Amniotic epithelial cell (primary cell): ENCODE measurements around the gene FOXP1.

ENCODE experiments used
- DNase-seq: peaks from one replicate; pipeline ENCODE4 v3.0.0-alpha.2; 2010; ENCODE audit warnings: low read depth

The FOXP1 gene

DNA sequence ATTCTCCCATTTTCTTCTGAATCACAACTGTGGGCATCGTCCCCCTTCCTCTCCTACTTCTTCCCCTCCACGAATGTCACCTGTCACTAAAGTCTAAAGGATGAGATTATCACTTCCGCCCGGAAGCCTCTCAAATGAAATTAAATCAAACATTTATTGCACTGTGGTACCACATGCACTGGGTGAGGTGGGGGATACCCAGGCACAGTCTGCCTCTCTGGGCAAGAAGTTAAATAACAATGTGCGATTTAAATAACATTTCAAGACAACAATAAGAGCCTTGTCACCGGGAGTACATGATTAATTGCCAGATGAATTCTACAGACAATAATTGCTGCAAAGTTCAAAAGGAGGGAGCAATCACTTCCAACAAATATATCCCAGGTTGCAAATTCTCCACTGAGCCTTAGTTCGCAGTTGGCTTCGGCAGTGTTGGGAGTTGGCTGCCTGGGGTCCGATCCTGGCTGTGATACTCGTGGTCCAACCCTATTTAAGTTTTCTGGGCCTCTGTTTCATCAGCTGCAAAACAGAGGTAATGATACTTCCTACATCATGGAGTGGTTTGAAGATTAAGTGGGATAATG lies 77.7 kb downstream of the FOXP1 start:
- DNase-seq, result no peak

DNA sequence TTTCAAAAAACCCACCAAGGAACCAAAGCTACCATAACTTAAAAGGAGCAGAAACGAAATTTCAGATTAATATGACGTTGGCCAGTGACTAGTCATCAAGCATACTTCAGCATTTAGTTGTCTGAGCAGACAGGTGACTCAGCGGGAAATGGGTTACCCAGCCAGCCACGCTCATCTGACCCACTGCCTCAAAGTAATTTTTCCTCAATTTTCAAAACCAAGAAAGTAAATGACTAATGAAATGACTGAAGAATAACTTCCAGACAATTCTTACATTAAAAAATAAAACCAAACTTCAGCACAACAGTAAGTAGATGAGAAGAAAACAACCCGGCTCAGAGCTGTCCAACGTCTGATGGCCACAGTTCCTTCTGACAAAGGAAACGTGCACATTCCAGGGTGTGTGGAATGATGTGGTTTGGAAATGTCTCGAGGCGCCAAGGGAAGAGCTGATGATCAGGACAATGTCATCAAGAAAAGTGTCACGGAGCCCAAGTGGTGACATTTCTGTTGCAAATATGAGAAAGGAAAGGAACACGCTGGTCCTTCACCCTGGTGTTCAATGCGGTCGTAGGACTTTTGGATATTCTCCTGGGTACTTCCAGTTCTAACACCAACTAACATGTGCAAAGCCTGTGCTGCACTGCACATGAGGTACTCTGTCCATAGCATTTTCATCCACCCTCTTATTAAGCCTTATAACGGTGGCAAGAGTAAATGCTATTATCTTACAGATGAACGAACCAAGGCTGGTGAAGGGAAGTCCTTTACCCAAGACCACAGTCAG lies 79.1 kb downstream of the FOXP1 start:
- DNase-seq, result peak; percentile 91

DNA sequence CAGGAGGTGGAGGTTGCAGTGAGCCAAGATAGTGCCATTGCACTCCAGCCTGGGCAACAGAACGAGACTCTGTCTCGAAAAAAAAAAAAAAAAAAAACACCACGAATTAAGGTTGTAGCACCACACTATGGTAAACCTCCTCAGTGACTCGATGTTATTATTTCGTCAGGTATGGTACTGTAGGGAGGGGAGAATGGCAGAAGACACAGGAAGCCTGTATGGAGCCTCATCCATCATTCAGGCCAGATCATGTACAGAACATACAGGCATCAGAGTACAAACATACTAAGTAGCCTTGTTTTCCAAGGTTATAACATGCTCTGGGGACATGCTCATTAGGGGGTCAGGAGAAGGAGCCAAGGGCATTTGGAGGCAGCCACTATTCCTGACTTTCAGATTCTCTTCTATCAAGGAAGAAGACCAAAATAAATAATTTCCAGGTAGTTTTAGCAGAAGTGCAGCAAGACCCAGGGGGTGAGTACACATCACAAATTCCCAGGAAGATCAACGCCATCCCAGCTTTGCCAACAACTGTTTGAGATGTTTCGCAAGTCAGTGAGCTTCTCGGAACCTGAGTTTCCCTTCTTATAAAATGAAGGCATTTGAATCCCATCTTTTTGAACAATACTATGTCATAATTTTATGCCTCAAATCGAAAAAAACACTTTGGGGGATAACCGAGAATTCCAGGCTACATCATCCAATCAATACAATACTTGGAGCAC lies 79.8 kb downstream of the FOXP1 start:
- DNase-seq, result peak; percentile 87

DNA sequence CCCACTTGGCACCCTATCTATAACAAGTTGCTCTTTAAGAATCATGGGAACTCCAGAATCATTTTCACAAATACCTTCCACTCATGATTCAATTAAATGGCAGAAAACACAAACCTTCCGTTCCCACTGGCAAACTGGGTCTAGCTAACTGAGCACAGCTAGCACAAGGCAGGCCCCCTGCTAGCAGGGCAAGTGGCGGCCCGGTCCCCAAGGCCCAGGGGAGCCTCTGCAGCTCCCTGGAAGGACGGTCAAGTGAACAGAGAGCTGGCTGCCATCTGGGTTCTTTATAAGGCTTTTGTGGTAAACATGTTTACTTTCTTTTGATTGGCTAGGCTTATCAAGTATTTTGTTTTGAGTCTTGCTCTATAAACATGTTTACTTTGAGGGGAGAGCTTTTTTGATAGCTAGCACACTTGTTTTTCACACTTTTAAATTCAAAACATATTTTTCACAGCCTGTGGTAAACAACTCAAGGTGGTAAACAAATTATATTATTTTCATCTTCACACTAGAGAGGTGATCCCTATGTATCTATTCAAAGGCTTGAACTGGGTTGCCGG lies 81.4 kb downstream of the FOXP1 start:
- no peak for DNase-seq

DNA sequence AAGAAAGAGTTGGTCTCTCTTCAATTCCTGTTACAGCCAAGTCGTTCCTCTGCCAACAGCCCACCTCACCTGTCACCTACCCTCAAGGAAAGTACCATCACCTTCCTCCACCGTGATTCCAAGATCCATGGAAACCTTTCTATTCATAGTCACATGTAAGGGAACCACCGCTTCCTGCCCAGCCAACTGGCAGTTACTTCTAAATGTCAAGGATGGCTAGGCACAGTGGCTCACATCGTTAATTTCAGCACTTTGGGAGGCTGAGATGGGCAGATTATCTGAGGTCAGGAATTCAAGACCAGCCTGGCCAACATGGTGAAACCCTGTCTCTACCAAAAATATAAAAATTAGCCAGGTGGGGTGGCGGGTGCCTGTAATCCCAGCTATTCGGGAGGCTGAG lies 82.8 kb downstream of the FOXP1 start:
- DNase-seq, result no peak

DNA sequence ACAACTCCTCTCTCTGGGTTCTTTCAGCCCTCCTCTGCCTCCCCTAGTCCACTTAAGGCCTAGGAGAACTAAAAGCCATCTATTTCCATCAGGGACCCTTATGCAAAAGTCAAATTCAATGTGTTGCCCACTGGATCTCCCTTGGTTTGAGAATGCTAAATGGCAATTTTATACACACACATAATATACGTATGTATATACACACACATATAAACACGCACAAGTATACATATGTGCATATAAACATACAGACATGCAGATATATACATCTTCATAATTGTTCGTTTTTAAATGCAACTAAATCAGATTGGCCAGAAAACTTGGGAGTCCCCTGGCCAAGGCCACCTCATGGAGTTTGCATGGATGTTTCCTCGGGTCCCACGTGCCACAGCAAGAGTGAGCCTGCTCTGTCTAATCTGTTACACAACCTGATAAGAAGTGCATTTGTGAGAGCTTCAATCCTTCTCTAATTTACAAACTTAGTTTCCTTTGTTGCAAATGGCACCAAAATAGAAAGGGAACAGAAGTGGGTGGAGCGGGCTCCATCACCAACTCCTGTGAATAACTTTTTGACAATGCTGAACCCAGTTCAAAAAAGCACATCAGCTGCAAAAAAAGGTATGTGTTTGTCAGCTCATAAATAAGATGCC lies 84.2 kb downstream of the FOXP1 start:
- DNase-seq, result no peak

DNA sequence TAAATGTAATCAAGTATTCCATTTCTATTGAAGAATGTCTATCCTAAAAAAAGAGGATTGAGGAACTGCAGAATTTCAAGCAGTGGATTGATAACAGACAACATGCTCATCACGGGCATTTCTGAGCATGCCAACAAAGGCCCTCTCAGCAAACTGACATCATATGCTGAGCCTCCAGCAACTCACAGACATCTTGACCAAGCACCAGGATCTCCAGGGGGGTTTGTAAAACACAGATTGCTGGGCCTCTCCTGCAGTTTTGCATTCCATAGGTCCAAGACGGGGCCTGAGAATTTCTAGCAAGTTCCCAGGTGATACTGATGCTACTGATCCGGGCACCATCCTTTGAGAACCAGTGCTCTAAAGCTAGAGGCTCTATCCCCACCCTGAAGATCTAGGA lies 85.0 kb downstream of the FOXP1 start:
- DNase-seq, result no peak

DNA sequence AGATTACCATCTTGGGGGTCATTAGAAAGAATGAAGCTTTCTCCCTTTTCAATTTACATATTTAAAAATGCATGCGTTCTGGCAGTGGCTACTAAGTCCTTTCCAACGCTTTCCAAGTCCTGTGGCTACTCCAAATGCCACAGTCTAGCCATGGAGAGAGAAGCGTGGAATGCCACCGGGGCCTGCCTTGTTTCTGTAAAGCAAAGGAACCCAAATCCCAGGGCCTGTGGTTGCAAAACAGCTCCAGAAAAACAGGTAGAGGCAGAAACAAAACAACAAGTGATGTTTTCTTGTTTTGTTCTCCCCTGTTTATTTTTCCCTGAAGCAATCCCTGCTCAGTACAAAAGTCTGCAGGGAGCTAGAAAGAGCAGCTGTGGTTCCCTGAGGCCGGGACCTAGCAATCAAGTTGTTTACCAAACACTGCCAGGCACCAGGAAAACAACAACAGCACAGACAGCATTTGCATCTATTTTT lies 85.5 kb downstream of the FOXP1 start:
- no peak for DNase-seq

DNA sequence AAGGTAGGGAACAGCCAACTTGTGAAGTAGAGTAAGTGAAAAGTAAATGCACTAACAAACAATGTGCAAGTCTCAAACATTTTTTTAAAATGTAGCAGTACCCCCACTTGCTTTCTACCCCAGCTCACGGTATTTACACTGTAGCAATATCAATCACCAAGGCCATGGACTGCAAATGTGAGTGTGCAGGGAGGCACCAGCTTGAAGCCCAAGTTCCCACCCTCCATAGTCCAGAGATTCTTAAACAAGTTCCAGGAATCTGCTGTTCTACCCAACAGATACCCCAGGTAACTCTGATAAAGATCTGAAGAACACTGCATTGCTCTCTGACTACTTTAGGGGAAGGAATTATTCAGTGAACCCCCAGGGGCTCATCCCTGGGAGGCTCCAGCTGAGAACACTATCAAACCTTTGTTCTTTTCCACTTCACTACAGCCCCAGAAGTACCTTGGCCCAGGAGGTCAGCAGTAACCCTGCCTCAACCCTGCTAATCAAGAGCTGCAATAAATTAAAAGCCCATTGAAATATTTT lies 86.1 kb downstream of the FOXP1 start:
- DNase-seq, result no peak

DNA sequence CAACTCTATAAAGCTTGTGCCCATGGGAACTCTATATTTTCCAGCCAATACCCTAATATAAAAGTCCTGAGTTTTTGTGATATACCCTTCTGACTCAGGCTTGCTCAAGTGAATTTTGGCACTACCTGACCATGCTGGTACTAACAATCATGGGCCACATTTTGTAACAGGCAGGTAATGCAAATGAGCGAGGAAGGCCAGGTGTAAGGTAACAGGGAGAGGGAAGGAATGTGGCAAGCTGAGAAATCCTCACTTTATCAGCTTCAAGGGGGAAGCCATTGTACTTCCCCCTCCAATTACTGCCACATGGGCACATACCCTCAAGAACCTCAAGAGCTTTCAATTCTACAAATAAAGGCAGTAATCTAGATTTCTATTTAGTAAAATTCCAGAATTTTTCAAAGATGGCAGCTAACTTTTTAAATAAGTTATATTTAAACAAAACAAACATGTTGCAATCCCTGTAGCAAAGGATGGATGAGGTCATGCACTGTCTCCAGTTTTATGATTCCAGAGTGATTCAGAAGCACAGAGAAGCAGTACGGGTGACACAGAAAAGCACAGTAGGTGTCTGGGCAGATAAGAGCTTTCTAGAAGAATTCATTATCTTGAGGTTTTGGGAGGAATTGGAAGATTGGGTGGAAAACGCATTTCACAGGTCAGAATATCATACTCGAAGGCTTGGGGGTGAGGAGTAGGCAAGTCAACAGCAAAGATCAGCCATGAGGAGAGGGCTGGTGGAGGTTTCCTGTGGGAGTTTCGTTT lies 87.6 kb downstream of the FOXP1 start:
- DNase-seq, result peak; percentile 98

DNA sequence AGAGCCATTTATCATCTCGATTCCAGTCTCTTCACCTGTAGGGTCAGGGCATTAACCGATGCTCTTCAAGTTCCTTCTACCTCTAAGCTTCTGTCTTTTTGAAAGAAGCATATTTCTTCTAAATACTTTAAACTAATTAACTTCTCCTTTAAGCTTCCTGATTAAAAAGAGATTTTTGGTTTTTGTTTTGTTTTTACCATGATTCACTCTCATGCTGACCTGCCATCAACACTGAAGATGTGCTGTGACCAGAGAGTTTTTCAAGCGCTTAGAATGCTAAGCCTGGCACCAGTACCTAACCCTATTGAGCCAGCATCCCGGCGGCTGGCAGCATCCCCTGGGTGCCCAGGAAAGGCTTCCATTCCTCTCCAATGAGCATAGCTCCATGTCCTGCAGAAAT lies 89.3 kb downstream of the FOXP1 start:
- DNase-seq, result no peak

DNA sequence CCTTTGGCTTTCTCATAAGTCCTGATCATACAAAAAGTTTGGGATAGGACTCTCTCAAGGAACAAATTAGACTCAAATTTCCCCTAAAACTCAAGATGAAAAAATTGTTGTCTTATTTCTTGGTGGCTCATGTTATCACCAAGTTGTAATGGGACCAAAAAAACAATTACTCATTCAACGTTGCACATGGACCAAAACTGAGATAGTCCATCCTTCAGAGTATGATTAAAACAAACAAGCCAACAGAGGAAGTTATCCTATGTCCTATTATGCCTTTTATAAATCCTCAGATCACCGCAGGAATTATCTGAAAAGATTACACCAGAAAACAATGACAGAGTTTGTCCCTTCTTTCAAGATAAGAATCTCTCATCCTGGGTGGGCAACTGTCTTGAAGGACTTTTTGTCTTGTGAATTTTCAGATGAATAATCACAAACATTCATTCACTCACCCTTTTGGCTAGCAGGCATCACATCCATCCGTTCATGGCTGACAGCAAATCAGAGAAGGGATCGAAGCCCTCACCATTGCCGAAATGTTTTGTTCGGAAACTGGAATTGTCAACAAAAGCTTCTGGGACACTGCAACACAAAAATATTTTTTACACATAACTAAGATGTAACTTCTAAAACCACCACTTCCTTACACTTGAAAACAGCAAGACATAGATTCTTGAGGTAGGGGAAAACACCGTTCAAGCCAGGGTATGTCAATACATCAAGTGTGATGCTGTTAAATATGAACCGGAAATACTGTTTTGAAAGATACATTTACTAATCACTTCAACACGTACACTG lies 90.4 kb downstream of the FOXP1 start:
- no peak for DNase-seq

DNA sequence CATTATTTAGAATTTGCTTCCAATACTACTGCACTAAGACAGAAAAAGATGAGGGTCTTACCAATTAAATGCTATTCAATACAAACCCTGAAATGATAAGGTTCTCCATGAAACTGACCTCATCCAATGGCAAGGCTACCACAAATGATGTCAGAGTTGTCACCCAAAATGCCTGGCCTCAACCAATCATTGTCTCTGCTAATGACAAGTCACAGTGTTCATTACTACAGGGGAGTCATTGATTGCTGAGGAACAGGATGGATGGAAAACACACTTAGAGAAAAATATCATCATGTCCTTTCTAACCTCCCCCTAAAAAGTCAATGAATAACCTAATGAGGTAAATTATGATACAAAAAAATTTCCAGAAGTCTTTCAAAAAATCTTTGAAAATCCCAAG lies 91.0 kb downstream of the FOXP1 start:
- DNase-seq, result no peak

DNA sequence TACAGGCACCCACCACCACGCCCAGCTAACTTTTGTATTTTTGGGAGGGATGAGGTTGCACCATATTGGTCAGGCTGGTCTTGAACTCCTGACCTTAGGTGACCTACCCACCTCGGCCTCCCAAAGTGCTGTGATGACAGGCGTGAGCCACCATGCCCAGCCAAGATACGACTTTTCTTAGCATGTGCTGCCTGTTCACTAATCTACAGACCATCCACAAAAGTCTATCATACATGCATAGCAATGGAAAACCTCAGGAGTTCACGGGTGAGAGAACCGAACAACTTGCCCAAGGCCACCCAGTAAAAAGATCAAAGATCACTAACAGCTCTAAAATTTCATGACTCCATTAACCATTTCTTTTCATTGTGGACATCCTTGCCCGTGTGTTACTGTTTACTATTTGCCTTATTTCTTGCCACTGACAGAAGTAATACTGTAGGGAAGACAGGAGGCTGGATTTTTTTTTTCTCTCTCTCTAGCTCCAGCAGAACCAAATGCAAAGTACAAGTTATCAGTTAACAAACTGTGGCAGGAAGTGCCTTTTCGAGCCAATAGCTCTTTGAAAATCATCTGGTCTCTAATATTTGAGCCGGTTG lies 92.3 kb downstream of the FOXP1 start:
- peak; percentile 24 for DNase-seq

DNA sequence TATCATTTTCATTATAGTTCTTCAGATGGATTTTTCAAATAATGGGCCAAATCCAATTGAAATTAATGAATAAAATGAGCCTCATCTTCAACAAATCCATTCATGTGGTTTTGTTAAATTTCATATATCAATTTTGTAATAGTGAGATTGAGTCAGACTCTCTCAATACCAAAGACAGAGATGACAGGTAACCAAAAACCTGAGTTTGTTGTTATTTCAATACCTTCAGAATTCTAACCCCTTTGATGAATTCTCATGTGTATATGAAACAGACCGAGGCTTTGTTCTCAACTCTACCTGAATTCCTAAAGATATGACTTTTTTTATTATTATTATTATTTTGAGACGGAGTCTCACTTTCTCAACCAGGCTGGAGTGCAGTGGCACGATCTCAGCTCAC lies 92.8 kb downstream of the FOXP1 start:
- DNase-seq, result no peak

DNA sequence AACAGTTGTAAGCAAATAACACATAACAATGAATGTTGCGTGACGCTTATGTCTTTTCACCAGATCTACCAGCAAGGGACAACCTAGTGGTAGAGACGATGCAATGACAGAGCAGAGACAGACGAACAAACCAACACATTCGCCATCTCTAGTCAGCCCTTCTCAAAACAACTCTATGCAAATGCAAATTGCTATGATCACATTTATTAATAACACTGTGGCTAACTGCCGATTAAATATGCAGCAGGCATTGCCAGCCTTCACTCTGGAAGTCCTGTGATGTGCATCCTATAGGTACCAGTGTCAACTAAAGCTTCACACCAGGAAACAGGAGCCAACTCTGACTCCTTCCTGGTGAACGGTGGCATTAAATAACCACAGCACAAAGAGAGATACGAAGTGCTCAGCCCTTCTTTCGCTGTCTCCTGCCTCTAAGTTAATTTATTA lies 94.2 kb downstream of the FOXP1 start:
- no peak for DNase-seq

DNA sequence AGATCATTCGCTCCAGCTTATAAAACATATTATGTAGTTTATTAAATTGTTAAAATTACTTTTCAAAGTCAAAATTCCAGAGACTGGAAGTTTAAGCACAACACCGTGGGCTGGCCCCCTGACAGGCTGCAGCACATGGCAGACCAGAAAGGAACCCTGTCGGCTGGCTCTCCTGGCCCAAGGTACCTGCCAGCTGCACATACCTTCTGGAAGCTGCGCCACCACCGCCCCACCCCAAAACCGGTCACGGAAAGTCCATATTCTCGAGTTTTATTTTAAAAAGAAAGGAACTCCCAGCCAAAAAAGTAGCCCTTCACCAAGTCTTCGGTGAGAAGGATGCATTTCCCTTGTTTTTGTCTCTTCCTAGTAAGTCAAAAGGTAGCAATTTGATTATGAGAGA lies 94.6 kb downstream of the FOXP1 start:
- DNase-seq, result no peak

DNA sequence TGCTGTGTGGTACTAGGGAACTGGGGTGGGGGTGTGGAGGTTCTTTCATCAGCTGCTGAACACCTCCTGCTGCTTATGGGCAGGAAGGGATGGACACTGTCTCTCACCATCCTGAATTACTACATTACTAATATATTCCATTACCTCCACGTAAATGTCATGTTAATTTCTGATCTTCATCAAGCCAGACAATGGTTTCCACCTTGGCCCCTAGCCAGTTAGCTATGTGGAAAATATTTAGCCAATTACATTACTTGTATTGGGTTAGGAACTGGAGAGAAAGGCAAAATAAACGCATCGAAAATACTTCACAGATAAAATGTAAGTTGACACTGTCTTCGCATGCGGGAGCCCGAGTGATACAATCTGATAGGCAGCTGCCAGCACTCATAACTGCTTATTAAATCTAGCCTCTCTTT lies 95.1 kb downstream of the FOXP1 start:
- DNase-seq, result no peak

DNA sequence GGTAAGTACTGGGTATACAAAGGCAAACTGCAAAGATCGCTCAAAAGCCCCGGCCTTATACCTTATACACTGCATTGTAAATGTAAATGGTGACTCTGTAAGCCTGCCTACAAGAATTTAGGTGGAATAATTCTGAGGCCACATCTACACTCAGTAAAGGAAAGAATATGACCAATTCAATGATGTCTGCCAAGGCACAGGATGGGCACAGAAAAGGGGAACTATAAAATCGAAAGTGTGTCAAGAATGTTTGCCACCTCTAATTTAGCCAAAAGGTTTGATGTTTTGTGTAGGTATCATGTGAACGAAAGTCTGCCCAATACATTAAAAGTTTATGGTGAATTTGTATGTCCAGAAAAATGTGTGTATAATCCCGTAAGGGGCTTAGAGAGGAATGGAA lies 96.1 kb downstream of the FOXP1 start:
- DNase-seq, result no peak

DNA sequence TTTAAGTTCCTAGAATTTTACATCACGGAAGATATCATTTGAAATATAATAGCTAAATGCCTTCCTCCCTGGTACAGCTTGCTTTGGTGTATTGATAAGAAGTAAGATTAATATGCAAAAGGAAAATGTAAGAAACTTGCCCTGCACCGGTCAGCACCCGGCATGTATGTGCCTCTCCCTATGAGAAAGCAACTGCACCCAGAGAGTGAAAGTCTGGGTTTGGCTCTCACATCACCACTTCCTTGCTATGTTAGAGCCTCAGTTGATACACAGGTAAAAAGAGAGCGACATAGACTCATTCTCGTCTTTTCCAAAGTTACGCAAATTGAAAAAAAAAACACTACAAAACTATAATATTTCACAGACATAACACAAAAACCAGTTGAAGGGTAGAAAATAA lies 96.7 kb downstream of the FOXP1 start:
- DNase-seq, result no peak
